NCI-H2196 treated with DMSO at 0.1 percent for 48 hours (cell line): Measurements from ENCODE around the gene ATP11A.

Experiments
- DNase-seq: peaks from one replicate; lab custom pipeline; 2025; ENCODE audit not compliant: unreplicated experiment; lab: John Stamatoyannopoulos, UW

The ATP11A gene

DNA sequence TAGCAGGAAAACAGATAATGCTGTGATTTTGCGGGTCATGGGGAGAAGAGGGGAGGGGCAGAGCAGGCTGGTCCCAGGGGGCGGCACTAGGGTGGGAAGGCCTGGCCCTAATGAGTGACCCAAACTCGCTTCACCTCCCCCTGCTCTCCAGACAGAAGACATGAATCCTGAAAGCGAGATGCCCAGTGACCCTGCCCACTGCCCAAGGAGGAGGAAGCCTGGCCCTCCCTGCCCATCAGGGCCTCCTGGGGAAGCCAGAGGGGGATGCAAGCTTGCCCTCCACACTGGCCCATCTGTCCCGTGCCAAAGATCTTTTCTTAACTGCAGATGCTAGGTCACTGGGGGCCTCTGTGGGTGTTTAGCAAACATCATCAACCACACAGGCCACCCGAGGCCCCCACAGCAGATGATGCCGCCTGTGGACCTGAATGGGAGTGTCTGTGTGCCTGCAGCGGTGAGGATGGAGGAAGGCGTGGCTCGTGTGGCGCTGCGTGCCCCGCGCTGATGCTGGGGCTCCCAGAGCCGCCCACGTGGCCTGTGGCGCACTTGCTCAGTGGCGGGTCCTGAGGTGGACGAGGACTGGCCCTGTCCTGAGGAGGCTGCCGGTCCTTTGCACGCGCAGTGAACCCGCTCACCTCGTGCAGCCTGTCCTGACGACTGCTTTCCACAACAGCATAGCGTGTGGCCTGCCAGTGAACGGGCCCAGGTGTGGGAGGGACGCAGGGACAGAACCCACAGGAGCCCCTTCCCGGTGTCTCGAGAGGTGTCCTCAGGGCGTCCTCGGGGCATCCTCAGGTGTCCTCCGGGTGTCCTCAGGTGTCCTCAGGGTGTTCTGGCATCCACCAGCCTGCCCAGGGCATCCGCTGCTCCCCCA is 198.6 kb downstream of the ATP11A start:
- DNase-seq: no peak

- DNase-seq: no peak
Observed at GRCh38 chr13:112889351-112890290, 199.8 kb downstream of the ATP11A start.

DNA sequence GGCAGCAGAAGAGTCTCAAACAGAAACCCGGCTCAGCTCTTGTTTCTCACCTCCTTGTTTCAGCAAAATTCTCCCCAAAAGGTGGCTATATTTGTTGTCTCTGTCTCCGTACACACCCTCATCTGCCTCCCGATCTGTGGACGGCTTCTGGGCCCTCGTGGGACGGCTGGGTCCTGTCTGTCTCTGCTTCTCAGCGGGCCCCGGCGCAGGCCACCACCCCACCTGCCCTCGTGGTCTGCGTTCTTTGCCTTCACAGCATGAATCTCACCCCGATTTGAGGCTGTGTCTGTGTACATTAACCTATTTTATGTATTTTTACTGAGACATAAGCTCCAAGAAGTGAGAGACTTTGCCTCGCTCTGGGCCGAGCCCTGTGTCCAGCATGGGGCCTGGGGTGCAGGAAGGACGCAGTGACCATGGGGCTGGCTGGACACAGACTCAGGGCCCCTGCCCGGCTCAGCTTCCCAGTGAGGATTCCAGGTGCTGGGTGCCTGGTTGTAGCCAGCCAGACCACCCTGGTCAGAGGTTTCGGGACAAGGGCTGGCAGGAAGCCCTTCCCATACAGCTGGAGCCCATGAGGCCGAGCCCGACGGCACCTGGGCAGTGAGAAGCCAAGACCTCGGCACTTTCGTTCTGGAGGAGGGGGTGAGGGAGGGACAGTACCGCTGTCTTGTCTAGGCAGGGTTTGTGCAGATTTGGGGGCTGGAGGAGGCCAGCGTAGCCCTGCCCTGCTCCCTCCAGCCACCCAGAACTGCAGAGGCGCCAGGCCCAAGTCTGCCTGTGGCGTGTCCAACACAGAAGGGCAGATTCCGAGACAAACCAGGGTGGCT is 200.7 kb downstream of the ATP11A start:
- no peak for DNase-seq

GRCh38 chr13:112891477-112892401 is 201.9 kb downstream of the ATP11A start:
- DNase-seq: no peak

- no peak for DNase-seq
Observed at GRCh38 chr13:112892426-112893206, 202.8 kb downstream of the ATP11A start.

- DNase-seq: no peak
Observed at GRCh38 chr13:112893207-112893569, 203.3 kb downstream of the ATP11A start.

GRCh38 chr13:112893570-112894422 is 204.0 kb downstream of the ATP11A start:
- peak; percentile 17 for DNase-seq

DNA sequence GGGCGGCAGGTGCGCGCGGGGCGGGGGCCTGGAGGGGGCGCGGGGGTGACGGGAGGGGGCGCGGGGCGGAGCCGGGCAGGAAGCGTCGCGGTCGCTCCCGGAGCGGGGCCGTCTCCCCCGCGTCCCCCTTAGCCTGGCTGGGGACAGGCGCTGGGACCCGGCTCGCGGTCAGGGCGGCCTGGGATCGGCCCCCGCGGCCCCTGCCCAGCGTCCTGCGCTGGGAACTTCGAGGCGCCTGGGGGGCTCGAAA is 204.5 kb downstream of the ATP11A start:
- DNase-seq: no peak

GRCh38 chr13:112894673-112895481 is 205.0 kb downstream of the ATP11A start:
- no peak for DNase-seq

DNA sequence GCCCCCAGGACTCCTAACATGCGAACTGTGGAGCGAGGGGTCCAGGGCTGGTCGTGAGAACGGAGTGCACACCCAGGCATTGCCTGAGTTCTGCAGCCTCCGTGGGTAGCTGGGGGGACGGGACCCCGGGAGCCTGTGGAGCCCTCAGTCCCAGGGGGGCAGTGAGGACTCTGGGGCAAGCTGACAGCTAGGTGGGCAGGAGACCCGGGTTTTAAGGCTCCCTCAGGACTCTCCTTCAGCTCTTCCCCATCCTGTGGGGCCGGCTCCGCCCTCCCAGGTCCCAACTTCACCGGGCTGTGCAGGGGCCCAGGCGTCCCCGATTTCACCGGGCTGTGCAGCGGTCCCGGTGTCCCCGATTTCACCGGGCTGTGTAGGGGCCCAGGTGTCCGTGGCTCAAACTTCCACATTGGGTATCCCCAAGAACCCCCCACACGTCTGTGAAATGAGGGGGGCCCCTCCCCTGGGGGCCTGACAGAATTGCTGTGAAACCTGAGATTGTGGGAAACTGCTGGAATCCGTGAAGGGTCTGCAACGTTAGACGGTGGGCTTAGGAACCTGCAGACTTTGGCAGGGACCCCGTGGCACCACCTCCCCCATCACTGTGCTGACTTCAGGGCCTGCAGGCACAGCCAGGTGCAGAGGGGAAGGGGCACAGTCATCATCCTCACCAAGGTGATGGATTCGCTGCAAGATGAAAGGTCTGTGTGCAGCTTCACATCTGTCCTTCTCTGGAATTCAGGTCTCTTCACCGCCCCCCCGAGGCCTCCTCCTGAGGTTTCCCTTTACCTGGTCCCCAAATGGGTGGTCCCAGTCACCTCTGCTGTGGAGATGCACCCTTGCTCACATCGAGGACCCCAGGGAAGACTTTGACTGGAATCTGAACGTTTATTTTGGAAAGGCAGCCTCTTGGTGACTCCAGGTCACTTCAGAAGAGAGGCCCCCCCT is 206.0 kb downstream of the ATP11A start:
- peak; percentile 100 for DNase-seq

- no peak for DNase-seq
Observed at GRCh38 chr13:112896736-112897602, 207.1 kb downstream of the ATP11A start.

GRCh38 chr13:112897603-112897955 is 207.7 kb downstream of the ATP11A start:
- no peak for DNase-seq

DNA sequence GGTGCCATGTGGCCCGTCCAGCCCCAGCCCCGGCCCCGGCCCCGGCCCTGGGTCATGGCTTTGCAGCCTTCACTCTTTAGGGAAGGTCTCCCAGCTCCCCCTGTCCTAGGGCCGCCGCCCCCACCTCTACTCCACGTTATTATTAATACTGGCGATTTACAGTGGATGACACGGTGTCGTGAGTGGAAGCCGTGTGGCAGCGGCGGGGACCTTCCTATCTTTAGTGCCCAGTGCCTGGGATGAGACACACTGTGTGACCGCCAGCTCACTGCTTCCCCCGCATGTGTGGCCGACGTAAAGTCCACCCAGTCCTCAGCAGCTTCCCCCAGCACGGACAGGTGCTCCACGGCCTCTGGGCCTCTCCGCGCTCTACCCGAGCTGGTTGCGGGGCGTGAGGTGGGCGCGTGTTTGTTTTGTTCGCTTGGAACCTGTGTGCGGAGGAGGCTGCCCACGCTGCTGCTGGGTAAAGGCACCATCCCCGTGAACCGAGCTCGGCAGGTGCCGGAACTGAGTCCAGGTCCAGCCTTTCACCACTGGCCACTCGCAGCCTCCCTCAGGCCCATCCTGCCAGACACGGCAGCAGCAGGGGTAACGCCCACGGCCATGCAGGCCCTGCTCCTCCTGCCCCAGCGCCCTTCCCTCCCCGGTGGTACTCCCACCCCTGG is 208.2 kb downstream of the ATP11A start:
- DNase-seq: no peak

- DNase-seq: no peak
Observed at GRCh38 chr13:112898621-112899280, 208.9 kb downstream of the ATP11A start.
